ENCODE measurements around the gene UGT1A8.

Gene UGT1A8

DNA sequence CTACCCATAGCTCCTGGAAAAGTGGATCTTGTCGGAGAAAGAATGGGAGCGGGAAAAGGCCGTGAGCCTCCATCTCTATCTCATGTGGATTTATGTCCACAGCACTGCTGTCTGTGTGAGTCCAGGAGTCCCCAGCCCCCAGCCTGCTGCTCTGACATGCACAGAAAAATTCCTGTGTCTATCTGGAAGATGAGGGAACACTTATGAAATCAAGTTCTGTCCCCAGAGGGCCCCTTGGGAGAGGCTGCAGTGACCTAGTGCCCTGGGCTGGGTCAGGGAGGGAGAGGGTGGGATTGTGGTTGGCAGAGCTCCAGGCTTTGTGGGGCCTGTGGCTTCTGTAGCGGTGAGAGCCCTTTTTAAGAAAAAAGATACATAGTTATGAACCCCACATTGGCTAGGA, 199.3 kb downstream of the UGT1A8 start:
- in situ Hi-C loops (cut with HindIII; ENCODE audit: low pct_ligation_motif_present, low sequenced_read_pairs) = no loop called here
- Histone ChIP-seq H3K36me3 (replicated peaks) (no peaks in the 10 kb centered on the region), H3K4me3 (ENCODE audit: low read depth, low read length) (no peak overlapping the region), H3K27ac (no peak overlapping the region), H3K27me3 (replicated peaks) (no peaks in the 10 kb centered on the region)
- TF ChIP-seq, protein P1, sequence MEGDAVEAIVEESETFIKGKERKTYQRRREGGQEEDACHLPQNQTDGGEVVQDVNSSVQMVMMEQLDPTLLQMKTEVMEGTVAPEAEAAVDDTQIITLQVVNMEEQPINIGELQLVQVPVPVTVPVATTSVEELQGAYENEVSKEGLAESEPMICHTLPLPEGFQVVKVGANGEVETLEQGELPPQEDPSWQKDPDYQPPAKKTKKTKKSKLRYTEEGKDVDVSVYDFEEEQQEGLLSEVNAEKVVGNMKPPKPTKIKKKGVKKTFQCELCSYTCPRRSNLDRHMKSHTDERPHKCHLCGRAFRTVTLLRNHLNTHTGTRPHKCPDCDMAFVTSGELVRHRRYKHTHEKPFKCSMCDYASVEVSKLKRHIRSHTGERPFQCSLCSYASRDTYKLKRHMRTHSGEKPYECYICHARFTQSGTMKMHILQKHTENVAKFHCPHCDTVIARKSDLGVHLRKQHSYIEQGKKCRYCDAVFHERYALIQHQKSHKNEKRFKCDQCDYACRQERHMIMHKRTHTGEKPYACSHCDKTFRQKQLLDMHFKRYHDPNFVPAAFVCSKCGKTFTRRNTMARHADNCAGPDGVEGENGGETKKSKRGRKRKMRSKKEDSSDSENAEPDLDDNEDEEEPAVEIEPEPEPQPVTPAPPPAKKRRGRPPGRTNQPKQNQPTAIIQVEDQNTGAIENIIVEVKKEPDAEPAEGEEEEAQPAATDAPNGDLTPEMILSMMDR (IDR thresholded peaks at IDR 0.05; ENCODE audit: low read depth, low read length, missing control alignments) = no peak
- DNase-seq = no peak

DNA sequence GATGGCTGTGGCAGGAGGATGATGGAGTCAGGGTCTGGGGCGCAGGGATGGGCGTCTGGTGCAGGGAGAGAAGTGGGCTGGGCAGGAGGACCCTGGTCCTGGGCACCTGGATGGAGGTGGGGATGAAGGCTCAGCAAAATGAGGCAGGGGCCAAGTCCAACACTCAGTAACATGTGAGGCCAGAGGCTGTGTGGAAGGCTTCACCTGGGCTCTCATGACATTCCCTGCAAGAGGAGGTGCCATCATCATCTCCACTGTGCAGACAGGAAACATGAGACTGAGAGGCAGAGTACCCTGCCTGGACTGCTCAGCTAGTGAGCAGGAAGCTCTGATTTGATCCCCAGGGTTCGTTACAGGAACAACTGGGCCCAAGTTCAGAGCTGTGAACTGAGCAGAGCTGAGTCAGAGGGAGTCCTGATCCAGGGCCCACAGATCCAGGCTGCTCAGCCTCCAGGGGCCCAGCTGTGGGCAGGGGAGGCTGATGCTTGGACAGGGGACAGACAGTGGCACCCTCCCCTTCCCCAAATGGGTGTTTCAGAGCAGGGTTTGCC, 200.0 kb downstream of the UGT1A8 start:
- Histone ChIP-seq H3K27me3 (replicated peaks) (no peaks in the 10 kb centered on the region), H3K4me3 (ENCODE audit: low read depth, low read length) (no peak overlapping the region), H3K36me3 (replicated peaks) (no peaks in the 10 kb centered on the region), H3K27ac (no peak overlapping the region)
- no peak for DNase-seq
- TF ChIP-seq, protein P1 (IDR thresholded peaks at IDR 0.05; ENCODE audit: low read depth, low read length, missing control alignments) = no peak
- in situ Hi-C loops (cut with HindIII; ENCODE audit: low pct_ligation_motif_present, low sequenced_read_pairs) = no loop called here

DNA sequence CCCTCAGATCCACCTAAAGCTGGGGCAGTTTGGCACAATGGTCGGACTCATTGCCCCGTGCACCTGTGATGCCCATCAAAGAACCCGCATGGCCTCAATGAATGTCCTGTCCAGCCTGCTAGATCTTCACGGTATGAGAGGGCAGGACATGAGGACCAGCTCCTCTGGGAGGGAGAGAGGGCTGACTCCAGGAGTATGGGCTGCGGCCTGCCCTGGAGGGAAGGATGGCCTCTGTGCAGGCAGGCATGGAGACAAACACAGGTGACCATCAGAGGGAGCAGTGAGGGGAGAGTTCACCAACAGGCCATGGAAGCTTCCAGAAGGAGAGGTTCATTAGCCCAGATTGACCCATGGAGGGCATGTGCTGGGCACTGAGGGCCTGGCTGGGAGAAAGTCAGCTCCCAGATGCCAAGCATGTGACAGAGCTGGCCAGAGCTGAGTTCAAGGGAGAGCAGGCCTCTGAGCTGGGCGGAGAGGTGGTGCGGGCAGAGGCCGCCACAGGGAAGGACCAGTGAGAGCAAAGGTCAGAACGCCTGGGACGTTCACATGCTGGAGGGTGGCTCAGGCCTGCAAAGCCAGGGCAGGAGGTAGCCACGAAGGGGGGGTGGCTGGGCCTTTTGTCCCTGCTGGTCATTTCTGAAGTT, 200.7 kb downstream of the UGT1A8 start:
- H3K27ac ChIP-seq = no peak overlapping the region
- TF ChIP-seq, protein P1 (IDR thresholded peaks at IDR 0.05; ENCODE audit: low read depth, low read length, missing control alignments) = no peak
- no peak for DNase-seq
- in situ Hi-C loops (cut with HindIII; ENCODE audit: low pct_ligation_motif_present, low sequenced_read_pairs) = no loop called here
- no peak overlapping the region for H3K4me3 ChIP-seq (ENCODE audit: low read depth, low read length)
- no peaks in the 10 kb centered on the region for H3K27me3 ChIP-seq (replicated peaks)
- no peaks in the 10 kb centered on the region for H3K36me3 ChIP-seq (replicated peaks)

DNA sequence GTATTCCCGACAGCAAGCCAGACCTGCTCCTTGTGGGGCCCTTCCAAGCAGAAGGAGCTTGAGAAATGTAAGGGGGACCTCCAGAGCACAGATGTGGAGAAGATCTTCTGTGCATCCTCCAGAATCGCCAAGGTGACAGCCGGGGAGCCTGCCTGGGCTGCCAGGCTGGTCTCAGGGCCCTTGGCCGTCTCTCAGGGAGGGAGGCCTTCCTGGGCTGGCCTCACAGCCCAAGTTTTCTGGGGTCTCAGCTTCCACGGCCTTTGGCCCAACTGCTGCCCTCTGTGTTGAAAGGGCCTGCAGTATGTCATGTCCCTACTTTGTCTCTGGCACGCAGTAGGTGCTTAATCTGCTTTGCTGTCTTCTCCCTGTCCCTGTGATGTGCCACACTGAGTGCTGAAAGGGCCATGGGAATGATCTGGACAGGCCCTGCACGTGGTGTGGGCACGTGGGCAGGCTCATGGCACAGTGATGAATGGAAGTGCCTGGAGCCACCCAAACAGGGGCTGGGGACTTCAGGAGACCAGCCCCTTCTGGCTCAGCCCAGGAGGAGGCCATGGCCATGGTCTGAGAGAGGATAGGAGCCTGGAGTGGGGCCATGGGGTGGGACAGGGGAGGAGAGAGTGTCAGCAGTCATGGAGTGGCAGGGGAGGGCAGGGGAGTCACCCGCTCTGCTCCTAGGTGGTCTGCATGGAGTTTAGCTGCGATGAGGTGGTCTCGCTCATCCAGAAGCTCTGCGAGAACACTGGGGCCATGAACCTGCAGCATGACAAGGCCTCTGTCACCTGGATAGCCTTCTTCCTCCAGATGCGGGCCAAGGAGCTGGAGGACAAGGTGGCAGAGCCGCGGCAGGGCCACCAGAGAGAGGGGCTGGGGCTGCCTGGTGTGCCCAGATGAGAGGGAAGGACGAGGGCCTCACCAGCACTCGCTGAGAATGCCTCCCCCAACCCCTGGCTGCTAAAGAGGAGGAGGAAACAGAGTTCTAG, 201.5 kb downstream of the UGT1A8 start:
- Histone ChIP-seq H3K27ac (no peak overlapping the region), H3K27me3 (replicated peaks) (no peaks in the 10 kb centered on the region), H3K36me3 (replicated peaks) (no peaks in the 10 kb centered on the region), H3K4me3 (ENCODE audit: low read depth, low read length) (no peak overlapping the region)
- in situ Hi-C loops (cut with HindIII; ENCODE audit: low pct_ligation_motif_present, low sequenced_read_pairs) = no loop called here
- DNase-seq = no peak
- TF ChIP-seq, protein P1 (IDR thresholded peaks at IDR 0.05; ENCODE audit: low read depth, low read length, missing control alignments) = no peak

DNA sequence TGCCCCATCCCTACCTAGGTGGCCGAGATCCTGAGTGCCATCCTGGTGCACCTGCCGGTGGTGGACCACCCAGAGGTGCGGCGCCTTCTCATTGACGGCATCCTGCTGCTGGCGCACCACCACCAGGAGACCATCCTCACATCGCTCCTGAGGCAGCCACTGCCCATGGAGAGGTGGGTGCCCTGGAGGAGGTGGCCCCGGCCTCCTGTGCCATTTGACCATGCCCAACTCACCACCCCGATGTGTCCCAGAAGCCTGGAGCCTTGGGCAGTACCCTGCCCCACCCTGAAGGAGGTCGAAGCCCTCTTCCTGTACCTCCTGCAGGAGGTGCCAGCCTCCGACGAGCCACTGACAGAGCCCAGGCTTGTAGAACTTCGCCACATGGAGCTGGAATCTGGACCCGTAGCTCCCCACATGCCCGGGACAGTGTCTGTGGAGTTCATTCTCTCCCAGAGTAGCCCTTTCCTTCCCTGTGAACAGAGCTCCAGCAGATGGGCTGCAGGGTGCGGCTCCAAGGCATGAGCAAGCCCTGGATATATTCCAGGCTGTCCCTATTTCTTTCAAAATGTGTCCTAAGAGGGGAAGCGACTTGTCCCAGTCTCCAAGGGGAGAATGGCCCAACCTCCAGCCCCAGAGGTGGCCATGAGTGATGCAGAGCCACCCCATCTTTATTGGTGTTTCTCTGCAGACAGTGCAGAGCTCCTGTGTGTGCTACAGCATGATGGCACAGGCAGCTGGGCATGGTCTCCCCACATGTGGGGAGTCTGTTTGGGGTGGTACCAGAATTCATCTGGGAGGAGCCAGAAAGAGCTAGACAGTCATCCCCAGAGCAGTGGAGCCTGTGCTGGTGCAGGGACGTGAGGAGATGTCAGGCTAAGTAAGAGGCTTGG, 202.7 kb downstream of the UGT1A8 start:
- no peak overlapping the region for H3K27ac ChIP-seq
- no peak overlapping the region for H3K4me3 ChIP-seq (ENCODE audit: low read depth, low read length)
- TF ChIP-seq, protein P1 (IDR thresholded peaks at IDR 0.05; ENCODE audit: low read depth, low read length, missing control alignments) = no peak
- DNase-seq = no peak
- in situ Hi-C loops (cut with HindIII; ENCODE audit: low pct_ligation_motif_present, low sequenced_read_pairs) = no loop called here
- H3K27me3 ChIP-seq (replicated peaks) = no peaks in the 10 kb centered on the region
- no peaks in the 10 kb centered on the region for H3K36me3 ChIP-seq (replicated peaks)
